ENCODE data around the gene RALA.
"Not testable (repeated sequence)": the region's sequence is repeated elsewhere in the genome, so short reads cannot be mapped to it uniquely, and the experiment has no call there.

RALA gene

GRCh38 chr7:39645482-39646407 is 22.4 kb downstream of the RALA start:
- no peak for DNase-seq (ENCODE audit: low read depth in 2 of 2)

GRCh38 chr7:39647816-39648215 is 24.4 kb downstream of the RALA start:
- no peak for DNase-seq (ENCODE audit: low read depth in 2 of 2)

GRCh38 chr7:39650676-39651075 is 27.3 kb downstream of the RALA start:
- no peak for DNase-seq (ENCODE audit: low read depth in 2 of 2)

GRCh38 chr7:39651265-39651664 is 27.9 kb downstream of the RALA start:
- no peak for DNase-seq (ENCODE audit: low read depth in 2 of 2)

GRCh38 chr7:39656415-39656814 is 33.0 kb downstream of the RALA start:
- DNase-seq (ENCODE audit: low read depth in 2 of 2), result no peak

GRCh38 chr7:39659356-39660013 is 36.1 kb downstream of the RALA start:
- no peak for DNase-seq (ENCODE audit: low read depth in 2 of 2)

GRCh38 chr7:39661960-39662359 is 38.6 kb downstream of the RALA start:
- no peak for DNase-seq (ENCODE audit: low read depth in 2 of 2)

- DNase-seq (ENCODE audit: low read depth in 2 of 2), result no peak
These were observed 39.9 kb downstream of the RALA start for GRCh38 chr7:39663263-39663662.

- no peak for DNase-seq (ENCODE audit: low read depth in 2 of 2)
These were observed 40.7 kb downstream of the RALA start for GRCh38 chr7:39664057-39664456.

- DNase-seq (ENCODE audit: low read depth in 2 of 2), result no peak
These were observed 41.2 kb downstream of the RALA start for GRCh38 chr7:39664585-39664984.

GRCh38 chr7:39666562-39666961 is 43.2 kb downstream of the RALA start:
- no peak for DNase-seq (ENCODE audit: low read depth in 2 of 2)

GRCh38 chr7:39667341-39667923 is 44.1 kb downstream of the RALA start:
- no peak for DNase-seq (ENCODE audit: low read depth in 2 of 2)

- DNase-seq (ENCODE audit: low read depth in 2 of 2), result not testable (repeated sequence)
These were observed 44.9 kb downstream of the RALA start for GRCh38 chr7:39668280-39668679.

GRCh38 chr7:39670052-39670451 is 46.7 kb downstream of the RALA start:
- DNase-seq (ENCODE audit: low read depth in 2 of 2), result no peak

GRCh38 chr7:39670934-39671333 is 47.6 kb downstream of the RALA start:
- no peak for DNase-seq (ENCODE audit: low read depth in 2 of 2)

GRCh38 chr7:39672176-39672575 is 48.8 kb downstream of the RALA start:
- DNase-seq (ENCODE audit: low read depth in 2 of 2), result no peak

- DNase-seq (ENCODE audit: low read depth in 2 of 2), result no peak
These were observed 50.5 kb downstream of the RALA start for GRCh38 chr7:39673868-39674267.

- DNase-seq (ENCODE audit: low read depth in 2 of 2), result no peak
These were observed 51.0 kb downstream of the RALA start for GRCh38 chr7:39674406-39674805.

GRCh38 chr7:39676346-39676745 is 53.0 kb downstream of the RALA start:
- DNase-seq (ENCODE audit: low read depth in 2 of 2), result no peak

- DNase-seq (ENCODE audit: low read depth in 2 of 2), result no peak
These were observed 55.7 kb downstream of the RALA start for GRCh38 chr7:39678930-39679709.

GRCh38 chr7:39679874-39680273 is 56.5 kb downstream of the RALA start:
- DNase-seq (ENCODE audit: low read depth in 2 of 2), result not testable (repeated sequence)

GRCh38 chr7:39681887-39682441 is 58.6 kb downstream of the RALA start:
- no peak for DNase-seq (ENCODE audit: low read depth in 2 of 2)
